ENCODE data around the gene FAM117A. TPM values are rescaled to one million over a fixed set of nuclear protein-coding genes. Genes with fewer than 3 reads are reported as not detected.
A peak's percentile ranks its signal among the peaks of the same experiment; 100 is the strongest.

Gene FAM117A
- total and polyA plus RNA-seq, 2 of the 8 experiments (the other 6 are each of a cell fraction or from before 2014, with no cell fraction given): 28.4 to 45.7 TPM

GRCh38 chr17:49760932-49761558 is 2.9 kb downstream of the FAM117A start:
- Histone ChIP-seq H4K20me1 (replicated peaks in 1 of 2; ENCODE audit: control insufficient read depth in 1 of 2, insufficient read depth in 2 of 2, low read length in 2 of 2) (peaks cover 0 to 3% of the 10 kb centered on the region in 2 experiments), H3K4me3 (ENCODE audit: extremely low read depth in 1 of 4, insufficient read depth in 2 of 4, low read depth in 3 of 4, low read length in 4 of 4) (no peak overlapping the region), H3K23ac (ENCODE audit: insufficient read length) (no peak overlapping the region), H3K23me2 (ENCODE audit: low read depth, low read length) (peaks cover 7% of the 10 kb centered on the region; the same call in 1 of the 2 replicates), H2BK12ac (ENCODE audit: low read depth, low read length) (no peak overlapping the region), H4K91ac (replicated peaks; ENCODE audit: insufficient read length, low read length) (no peak overlapping the region), H4K5ac (ENCODE audit: insufficient read length, low read depth, low read length) (no peak overlapping the region), H3K79me2 (ENCODE audit: control insufficient read depth in 1 of 2, insufficient read depth in 2 of 2, low read length in 2 of 2) (peaks cover 20 to 69% of the 10 kb centered on the region in 2 experiments), H4K8ac (ENCODE audit: extremely low read depth, insufficient read depth, low read length) (no peak overlapping the region), H3K4me2 (ENCODE audit: insufficient read depth in 1 of 2, low read depth in 2 of 2, low read length in 2 of 2) (peak overlapping the region in 1 of 2 experiments; percentile 14; a peak in 2 of 4 replicates), H3K9ac (replicated peaks in 1 of 4; ENCODE audit: extremely low read depth in 1 of 4, low read depth in 3 of 4, low read length in 3 of 4) (no peak overlapping the region), H2BK5ac (ENCODE audit: low read depth, low read length) (no peak overlapping the region), H2BK15ac (ENCODE audit: low read length) (no peak overlapping the region), H3K27ac (ENCODE audit: low read depth, low read length) (no peak overlapping the region), H3K14ac (ENCODE audit: insufficient read length) (no peak overlapping the region), H2AFZ (ENCODE audit: low read length) (no peak overlapping the region), H2BK120ac (replicated peaks; ENCODE audit: low read depth, low read length) (no peak overlapping the region), H3K27me3 (replicated peaks in 1 of 4; ENCODE audit: control insufficient read depth in 3 of 4, extremely low read depth in 1 of 4, insufficient read depth in 3 of 4, low read length in 3 of 4) (no peaks in the 10 kb centered on the region), H3K56ac (replicated peaks; ENCODE audit: insufficient read length, low read depth, low read length) (no peak overlapping the region), H3K9me3 (ENCODE audit: insufficient read depth in 2 of 2, low read depth in 1 of 2, low read length in 1 of 2) (no peaks in the 10 kb centered on the region), H3K18ac (ENCODE audit: extremely low read depth, low read length) (no peak overlapping the region), H3K79me1 (ENCODE audit: low read depth, low read length) (no peaks in the 10 kb centered on the region; the same call in none of the 2 replicates), H3K36me3 (ENCODE audit: control insufficient read depth in 2 of 4, insufficient read depth in 4 of 4, low read length in 3 of 4) (0 out of 8 replicates have a peak, but pooled peaks cover 0 to 2% (median 0%) of the 10 kb centered on the region in 4 experiments), H3K4ac (replicated peaks; ENCODE audit: insufficient read length, low read depth, low read length) (no peak overlapping the region), H2BK20ac (ENCODE audit: low read length) (no peak overlapping the region), H2AK5ac (ENCODE audit: low read depth, low read length) (no peak overlapping the region), H3K4me1 (replicated peaks in 1 of 4; ENCODE audit: control insufficient read depth in 3 of 4, insufficient read depth in 4 of 4, low read length in 3 of 4) (peaks cover 0 to 20% (median 3%) of the 10 kb centered on the region in 4 experiments; a peak in 5 of 7 replicates)
- no peak for DNase-seq (ENCODE audit: low read depth in 1 of 2, low spot score in 2 of 2)
- no peak for TF ChIP-seq SAP30 (IDR thresholded peaks at IDR 0.05; ENCODE audit: insufficient read depth, insufficient replicate concordance, low read length)
- no peak for TF ChIP-seq NANOG (IDR thresholded peaks at IDR 0.05; ENCODE audit: insufficient read depth, low read depth, low read length, poor library complexity, severe bottlenecking)
- TF ChIP-seq KDM1A (IDR thresholded peaks at IDR 0.05; ENCODE audit: borderline replicate concordance, low read length): no peak
- TF ChIP-seq ATF3 (IDR thresholded peaks at IDR 0.05; ENCODE audit: insufficient read depth, low read depth, low read length): no peak
- WGBS, 2 experiments (ENCODE audit: extremely low coverage in 1 of 2, insufficient coverage in 1 of 2, insufficient read length in 1 of 2, insufficient replicate concordance in 2 of 2, low coverage in 1 of 2, low lambda C conversion rate in 2 of 2, missing lambda C conversion rate in 1 of 2): 84% methylated on average over 6 of the region's 6 CpGs; no CpG with 5 or more reads in 1 of the 2 experiments
- POLR2A ChIA-PET (ENCODE audit: partially characterized antibody): interaction anchor here (1.1 to 4.7 kb wide), 5 partner anchors 8 to 27 kb away, joined by 3 to 59 read pairs (median 7); partner anchors contain the start of gene KAT7
- CTCF ChIA-PET (ENCODE audit: partially characterized antibody): interaction anchor here (0.7 to 2.3 kb wide), 4 partner anchors 14 to 53 kb away, joined by 3 to 10 read pairs (median 4); partner anchors contain the start of gene SLC35B1
- no peak for FAIRE-seq

Measured in H1 (cell line).